Loucy (cell line): ENCODE data around the gene CFAP77.
A peak's percentile ranks its signal among the peaks of the same experiment; 100 is the strongest.

Experiments
- H2AFZ ChIP-seq: fragments of 200-600 bp; sonication (generic); 2 replicates; pipeline ENCODE4 v1.6.0; 2016; ENCODE audit warnings: antibody characterized with exemption, mild to moderate bottlenecking, low read length, moderate library complexity
- H3F3A ChIP-seq: fragments of 200-600 bp; 2 replicates; pipeline ENCODE4 v1.6.0; 2016; ENCODE audit warnings: antibody characterized with exemption, low read depth, mild to moderate bottlenecking
- H3K27me3 ChIP-seq: fragments of 200-600 bp; sonication (generic); 2 replicates; pipeline ENCODE4 v1.6.1; 2014; ENCODE audit warnings: low read length, mild to moderate bottlenecking; ENCODE audit not compliant: insufficient read depth, poor library complexity, severe bottlenecking
- H3K36me3 ChIP-seq: fragments of 200-600 bp; sonication (generic); 2 replicates; pipeline ENCODE4 v1.6.1; 2016; ENCODE audit warnings: low read length; ENCODE audit not compliant: insufficient read depth
- H3K4me1 ChIP-seq: fragments of 200-600 bp; sonication (generic); 2 replicates; pipeline ENCODE4 v1.5.1; 2014; ENCODE audit warnings: low read length, mild to moderate bottlenecking; ENCODE audit not compliant: insufficient read depth, poor library complexity, severe bottlenecking
- H3K4me2 ChIP-seq: fragments of 200-600 bp; sonication (generic); 2 replicates; pipeline ENCODE4 v1.6.0; 2014; ENCODE audit warnings: antibody characterized with exemption, low read length, low read depth, mild to moderate bottlenecking; ENCODE audit not compliant: poor library complexity, severe bottlenecking
- H3K4me3 ChIP-seq: fragments of 200-600 bp; sonication (generic); 2 replicates; pipeline ENCODE4 v1.5.1; 2014; ENCODE audit warnings: low read length, mild to moderate bottlenecking, mixed read lengths; ENCODE audit not compliant: poor library complexity, severe bottlenecking
- H3K79me2 ChIP-seq: fragments of 200-600 bp; sonication (generic); 2 replicates; pipeline ENCODE4 v1.6.1; 2014; ENCODE audit warnings: low read length; ENCODE audit not compliant: insufficient read depth
- H3K9ac ChIP-seq: fragments of 200-600 bp; sonication (generic); 2 replicates; pipeline ENCODE4 v1.6.0; 2014; ENCODE audit warnings: mild to moderate bottlenecking, low read depth, low read length, moderate library complexity; ENCODE audit not compliant: poor library complexity, severe bottlenecking
- H3K9me2 ChIP-seq: fragments of 200-600 bp; sonication (generic); replicated peaks from 2 replicates; pipeline ENCODE4 v1.6.1; 2016; ENCODE audit warnings: low read depth, low read length, mixed read lengths
- H3K9me3 ChIP-seq: fragments of 200-600 bp; sonication (generic); 2 replicates; pipeline ENCODE4 v1.6.1; 2014; ENCODE audit warnings: mild to moderate bottlenecking, antibody characterized with exemption, low read length, low read depth; ENCODE audit not compliant: insufficient read depth
- H4K20me1 ChIP-seq: fragments of 200-600 bp; sonication (generic); 2 replicates; pipeline ENCODE4 v1.6.0; 2014; ENCODE audit warnings: antibody characterized with exemption, low read length, mild to moderate bottlenecking; ENCODE audit not compliant: insufficient read depth, poor library complexity, severe bottlenecking
- EZH2phosphoT487 ChIP-seq: fragments of 200-600 bp; IDR thresholded peaks from 2 replicates; pipeline ENCODE4 v1.6.1; 2018; ENCODE audit warnings: antibody characterized with exemption, mild to moderate bottlenecking, moderate library complexity, borderline replicate concordance
- TF ChIP-seq, protein P1 (sequence below): fragments of 200-600 bp; sonication (generic); conservative IDR thresholded peaks from 2 replicates; pipeline ENCODE4 v1.5.1; 2014; ENCODE audit warnings: mild to moderate bottlenecking, antibody characterized with exemption, low read length

CFAP77 gene

DNA sequence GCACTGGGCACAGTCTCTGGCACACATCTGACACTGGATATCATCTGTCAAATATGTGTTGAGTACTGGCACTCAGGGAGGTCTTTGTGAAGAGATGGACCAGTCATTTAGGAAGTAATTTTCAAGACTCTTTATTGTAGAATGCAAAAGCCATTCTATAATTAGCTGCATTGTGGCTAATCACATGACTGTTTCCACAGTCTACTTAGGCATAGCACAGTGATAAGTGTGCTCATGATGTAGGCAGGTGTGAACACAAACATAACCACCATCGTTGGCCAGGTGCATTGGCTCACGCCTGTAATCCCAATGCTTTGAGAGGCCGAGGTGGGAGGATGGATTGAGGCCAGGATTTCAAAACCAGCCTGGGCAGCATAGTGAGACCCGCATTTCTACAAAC, 62.2 kb downstream of the CFAP77 start:
- H4K20me1 ChIP-seq = no peaks in the 10 kb centered on the region
- H3K9me3 ChIP-seq = no peaks in the 10 kb centered on the region
- no peaks in the 10 kb centered on the region for H3K79me2 ChIP-seq
- H3K9me2 ChIP-seq = no peaks in the 10 kb centered on the region
- no peak overlapping the region for H3K4me3 ChIP-seq
- H3K4me2 ChIP-seq = peak overlapping the region; percentile 9
- peaks cover 6% of the 10 kb centered on the region for H3K4me1 ChIP-seq
- H3K27me3 ChIP-seq = no peaks in the 10 kb centered on the region
- no peaks in the 10 kb centered on the region for H3K36me3 ChIP-seq
- no peaks in the 10 kb centered on the region for H3F3A ChIP-seq
- 0 out of 2 replicates have a peak overlapping the region, but pooled peaks have one; percentile 65 for H2AFZ ChIP-seq
- TF ChIP-seq EZH2phosphoT487 = no peak
- TF ChIP-seq, protein P1, sequence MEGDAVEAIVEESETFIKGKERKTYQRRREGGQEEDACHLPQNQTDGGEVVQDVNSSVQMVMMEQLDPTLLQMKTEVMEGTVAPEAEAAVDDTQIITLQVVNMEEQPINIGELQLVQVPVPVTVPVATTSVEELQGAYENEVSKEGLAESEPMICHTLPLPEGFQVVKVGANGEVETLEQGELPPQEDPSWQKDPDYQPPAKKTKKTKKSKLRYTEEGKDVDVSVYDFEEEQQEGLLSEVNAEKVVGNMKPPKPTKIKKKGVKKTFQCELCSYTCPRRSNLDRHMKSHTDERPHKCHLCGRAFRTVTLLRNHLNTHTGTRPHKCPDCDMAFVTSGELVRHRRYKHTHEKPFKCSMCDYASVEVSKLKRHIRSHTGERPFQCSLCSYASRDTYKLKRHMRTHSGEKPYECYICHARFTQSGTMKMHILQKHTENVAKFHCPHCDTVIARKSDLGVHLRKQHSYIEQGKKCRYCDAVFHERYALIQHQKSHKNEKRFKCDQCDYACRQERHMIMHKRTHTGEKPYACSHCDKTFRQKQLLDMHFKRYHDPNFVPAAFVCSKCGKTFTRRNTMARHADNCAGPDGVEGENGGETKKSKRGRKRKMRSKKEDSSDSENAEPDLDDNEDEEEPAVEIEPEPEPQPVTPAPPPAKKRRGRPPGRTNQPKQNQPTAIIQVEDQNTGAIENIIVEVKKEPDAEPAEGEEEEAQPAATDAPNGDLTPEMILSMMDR = no peak
- H3K9ac ChIP-seq = no peak overlapping the region

DNA sequence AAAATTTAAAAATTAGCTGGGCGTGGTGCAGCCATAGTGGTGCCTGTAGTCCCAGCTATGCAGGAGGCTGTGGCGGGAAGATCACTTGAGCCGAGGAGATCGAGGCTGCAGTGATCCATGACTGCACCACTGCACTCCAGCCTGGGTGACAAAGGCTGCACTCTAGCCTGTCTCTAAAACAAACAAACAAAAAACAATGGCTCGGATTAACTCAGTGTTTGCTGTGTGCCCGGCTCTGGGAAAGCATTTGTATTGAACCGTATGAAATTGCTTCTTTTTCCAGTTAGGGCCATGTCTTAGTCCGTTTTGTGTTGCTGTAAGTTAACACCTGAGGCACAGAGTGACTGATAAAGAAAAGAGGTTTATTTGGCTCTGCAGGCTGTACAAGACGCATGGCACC, 62.6 kb downstream of the CFAP77 start:
- Histone ChIP-seq H2AFZ (no peak overlapping the region), H3K36me3 (no peaks in the 10 kb centered on the region), H4K20me1 (no peaks in the 10 kb centered on the region), H3K27me3 (no peaks in the 10 kb centered on the region), H3K4me2 (no peak overlapping the region), H3K79me2 (no peaks in the 10 kb centered on the region), H3K4me3 (no peak overlapping the region), H3K9me3 (no peaks in the 10 kb centered on the region), H3K4me1 (peaks cover 6% of the 10 kb centered on the region), H3K9me2 (no peaks in the 10 kb centered on the region), H3K9ac (no peak overlapping the region), H3F3A (no peaks in the 10 kb centered on the region)
- no peak for TF ChIP-seq EZH2phosphoT487
- TF ChIP-seq, protein P1 = no peak

DNA sequence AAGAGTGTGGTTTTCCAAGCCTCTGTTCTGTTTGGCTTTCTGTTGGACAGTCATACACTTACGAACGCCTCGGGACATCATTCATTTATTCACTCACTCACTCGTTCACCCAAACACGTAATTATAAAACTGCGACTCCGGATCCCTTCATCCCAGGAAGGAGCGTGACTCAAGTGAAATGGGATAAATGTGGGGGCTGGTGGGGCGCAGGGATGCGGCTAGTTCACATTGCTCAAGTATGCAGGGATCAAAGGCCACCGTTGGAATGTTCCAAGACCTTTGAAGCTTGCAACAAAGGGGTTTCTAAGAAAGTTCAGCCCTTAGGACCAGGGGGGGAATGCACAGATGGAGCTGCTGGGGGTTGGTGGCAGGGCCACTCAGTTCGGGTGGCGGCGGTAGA, 64.2 kb downstream of the CFAP77 start:
- Histone ChIP-seq H3K4me2 (no peak overlapping the region), H3K9ac (no peak overlapping the region), H3K4me1 (peaks cover 6% of the 10 kb centered on the region), H3F3A (no peaks in the 10 kb centered on the region), H3K4me3 (no peak overlapping the region), H3K36me3 (no peaks in the 10 kb centered on the region), H3K79me2 (no peaks in the 10 kb centered on the region), H3K27me3 (no peaks in the 10 kb centered on the region), H4K20me1 (no peaks in the 10 kb centered on the region), H3K9me2 (no peaks in the 10 kb centered on the region), H3K9me3 (no peaks in the 10 kb centered on the region), H2AFZ (no peak overlapping the region)
- TF ChIP-seq, protein P1 = no peak
- TF ChIP-seq EZH2phosphoT487 = no peak
